HG02885 (cell line): ENCODE data around the gene SLC16A6.
"Not testable (repeated sequence)": the region's sequence is repeated elsewhere in the genome, so short reads cannot be mapped to it uniquely, and the experiment has no call there.

ENCODE experiments used
- ATAC-seq: cut with Tn5 transposase; IDR thresholded peaks from one replicate; pipeline ENCODE4 v1.9.1; 2021; ENCODE audit warnings: mild to moderate bottlenecking; ENCODE audit not compliant: unreplicated experiment, poor library complexity

SLC16A6 gene, protein sequence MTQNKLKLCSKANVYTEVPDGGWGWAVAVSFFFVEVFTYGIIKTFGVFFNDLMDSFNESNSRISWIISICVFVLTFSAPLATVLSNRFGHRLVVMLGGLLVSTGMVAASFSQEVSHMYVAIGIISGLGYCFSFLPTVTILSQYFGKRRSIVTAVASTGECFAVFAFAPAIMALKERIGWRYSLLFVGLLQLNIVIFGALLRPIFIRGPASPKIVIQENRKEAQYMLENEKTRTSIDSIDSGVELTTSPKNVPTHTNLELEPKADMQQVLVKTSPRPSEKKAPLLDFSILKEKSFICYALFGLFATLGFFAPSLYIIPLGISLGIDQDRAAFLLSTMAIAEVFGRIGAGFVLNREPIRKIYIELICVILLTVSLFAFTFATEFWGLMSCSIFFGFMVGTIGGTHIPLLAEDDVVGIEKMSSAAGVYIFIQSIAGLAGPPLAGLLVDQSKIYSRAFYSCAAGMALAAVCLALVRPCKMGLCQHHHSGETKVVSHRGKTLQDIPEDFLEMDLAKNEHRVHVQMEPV

DNA sequence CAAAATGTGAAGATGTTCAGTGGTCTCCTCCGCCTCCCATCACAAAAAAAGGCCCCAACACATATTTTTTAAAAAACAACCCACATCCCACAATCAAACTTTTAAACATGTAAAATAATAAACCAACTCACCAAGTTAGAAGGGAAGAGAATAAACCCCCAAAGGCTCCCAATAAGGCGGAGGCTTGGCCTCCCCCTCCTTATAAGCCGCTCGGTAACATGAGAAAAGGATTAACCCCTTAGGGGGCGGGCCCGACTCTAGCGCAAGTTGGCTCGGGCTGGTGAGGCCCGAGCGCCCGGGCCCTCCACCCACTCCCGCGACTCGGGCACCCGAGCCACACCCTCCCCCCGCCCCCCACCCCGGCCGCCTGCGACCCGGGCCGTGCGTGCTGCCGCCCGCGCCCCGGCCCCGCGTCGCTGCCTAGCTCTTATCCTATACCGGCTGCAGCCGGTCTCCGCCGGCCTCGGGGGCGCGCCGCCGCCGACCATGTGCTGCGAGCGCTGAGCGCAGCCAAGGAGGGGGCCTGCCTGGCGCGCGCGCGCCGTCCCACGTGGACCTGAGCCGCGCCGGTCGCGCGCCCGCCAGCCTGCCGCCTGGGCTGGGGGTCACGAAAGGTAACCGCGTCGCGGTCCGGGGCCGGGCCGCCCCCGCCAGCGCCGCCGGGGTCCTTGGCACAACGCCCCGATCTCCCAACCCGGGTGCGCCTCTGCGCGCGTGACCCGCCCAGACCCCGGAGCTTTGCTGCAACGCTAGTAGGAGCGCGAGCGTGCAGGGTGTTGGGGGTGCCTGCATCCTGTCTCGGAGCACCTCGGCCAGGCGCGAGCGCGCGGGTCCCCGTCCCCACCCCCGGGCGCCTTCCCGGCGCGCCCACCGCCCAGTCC lies at the start of gene SLC16A6, which contains the start of gene ARSG:
Gene SLC16A6, minus strand, starts transcription at position 173 of the 881 bp plus-strand sequence. CDS start 12,807 bp downstream, outside the sequence.
Gene ARSG, plus strand, starts transcription at position 541 of the 881 bp plus-strand sequence. CDS start 15,999 bp downstream, outside the sequence.
- ATAC-seq: peak; percentile 49

DNA sequence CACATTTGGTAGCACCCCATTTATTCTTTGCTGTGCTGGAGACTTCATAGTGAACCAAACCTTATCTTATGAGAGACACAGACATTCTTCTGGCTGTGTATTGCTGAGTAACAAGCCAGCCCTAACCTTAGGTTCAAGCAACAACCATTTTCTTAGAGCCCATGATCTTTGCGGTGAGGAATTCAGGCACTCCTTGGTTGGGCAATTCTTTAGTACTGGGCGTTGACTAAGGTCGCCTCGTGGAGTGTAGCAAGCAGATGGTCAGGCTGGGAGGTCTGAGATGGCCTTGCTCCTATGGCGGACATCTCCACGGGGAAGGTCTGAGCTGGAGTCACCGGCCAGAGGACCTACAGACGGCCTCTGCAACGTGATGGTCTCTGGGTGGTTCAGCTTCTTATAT lies 43.5 kb upstream of the SLC16A6 start:
- ATAC-seq: no peak

DNA sequence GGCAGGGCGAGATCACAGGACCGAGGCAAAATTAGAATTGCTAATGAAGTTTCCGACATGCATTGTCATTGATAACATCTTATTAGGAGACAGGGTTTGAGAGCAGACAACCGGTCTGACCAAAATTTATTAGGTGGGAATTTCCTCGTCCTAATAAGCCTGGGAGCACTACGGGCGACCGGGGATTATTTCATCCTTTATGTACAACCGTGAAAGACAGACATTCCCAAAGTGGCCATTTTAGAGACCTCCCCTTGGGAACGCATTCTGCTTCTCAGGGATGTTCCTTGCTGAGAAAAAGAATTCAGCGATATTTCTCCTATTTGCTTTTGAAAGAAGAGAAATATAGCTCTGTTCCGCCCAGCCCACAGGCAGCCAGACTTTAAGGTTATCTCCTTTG lies 41.0 kb upstream of the SLC16A6 start:
- ATAC-seq: not testable (repeated sequence)

DNA sequence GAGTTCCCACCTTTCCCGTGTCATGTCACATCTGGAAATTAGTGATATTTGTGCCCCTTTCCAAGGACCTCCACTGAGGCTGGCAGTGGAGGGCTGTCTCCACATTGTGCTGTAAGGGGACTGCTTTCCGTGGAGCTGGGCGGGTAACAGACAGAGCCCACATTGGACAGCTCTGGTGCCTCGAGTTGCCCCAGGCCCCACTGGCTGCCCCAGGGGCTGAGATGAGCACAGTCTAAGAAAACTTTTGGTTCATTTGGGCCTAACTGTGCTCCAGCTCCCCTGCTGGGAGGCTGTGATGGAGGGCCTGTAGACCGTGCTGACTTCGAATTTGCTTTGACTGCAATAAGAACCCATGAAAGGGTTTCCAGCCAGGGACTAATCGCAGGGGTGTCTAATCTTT lies 38.4 kb upstream of the SLC16A6 start:
- no peak for ATAC-seq

DNA sequence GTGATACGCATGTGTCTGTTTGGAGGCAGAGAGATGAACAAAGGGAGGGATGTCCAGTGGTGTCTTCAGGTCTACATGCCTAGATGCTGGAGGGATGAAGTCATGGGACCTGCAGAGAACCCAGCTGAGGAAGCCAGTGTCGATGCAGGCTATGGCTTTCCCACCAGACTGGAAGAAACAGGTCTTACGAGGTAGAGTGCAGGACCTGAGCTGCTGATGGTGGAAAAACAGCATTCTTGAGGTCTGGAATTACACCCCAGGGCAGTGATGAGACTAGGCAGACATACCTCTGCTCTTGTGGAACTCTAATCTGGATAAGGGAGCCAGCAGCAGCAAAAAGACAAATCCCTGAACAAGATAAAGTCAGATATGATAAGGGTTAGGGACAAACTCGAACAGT lies 37.7 kb upstream of the SLC16A6 start:
- no peak for ATAC-seq

DNA sequence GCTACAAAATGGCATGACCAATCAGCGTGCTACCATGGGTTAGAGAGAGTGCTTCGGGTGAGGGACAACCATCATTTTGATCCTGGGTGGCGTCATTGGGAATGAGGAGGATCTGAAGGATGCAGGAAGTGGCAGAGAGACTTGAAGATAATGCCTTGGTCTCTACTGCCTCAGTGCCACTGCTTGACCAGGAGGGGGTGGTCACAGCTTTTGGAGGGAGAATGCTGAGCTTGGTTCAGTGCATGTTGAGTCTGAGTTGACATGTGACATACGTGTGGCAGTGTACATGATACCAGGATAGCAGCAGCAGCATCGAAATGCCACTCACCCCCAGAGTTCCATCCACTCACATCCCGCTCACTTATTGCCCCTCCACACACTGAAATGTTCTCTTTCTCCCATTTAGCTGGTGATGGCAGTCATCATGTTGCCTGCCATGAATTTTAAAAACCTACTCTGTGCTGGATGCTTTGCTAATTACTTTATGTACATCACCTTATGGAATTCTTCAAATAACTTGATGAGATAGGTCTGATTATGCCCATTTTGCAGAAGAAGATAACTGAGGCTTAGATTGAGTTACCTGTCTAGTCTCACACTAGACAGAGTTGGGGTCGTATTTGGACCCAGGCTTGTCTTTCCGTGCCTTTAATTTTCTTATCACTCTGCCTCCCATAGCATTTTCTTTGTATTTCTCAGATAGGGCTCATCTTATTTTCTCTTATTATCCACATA lies 37.1 kb upstream of the SLC16A6 start:
- ATAC-seq: no peak

DNA sequence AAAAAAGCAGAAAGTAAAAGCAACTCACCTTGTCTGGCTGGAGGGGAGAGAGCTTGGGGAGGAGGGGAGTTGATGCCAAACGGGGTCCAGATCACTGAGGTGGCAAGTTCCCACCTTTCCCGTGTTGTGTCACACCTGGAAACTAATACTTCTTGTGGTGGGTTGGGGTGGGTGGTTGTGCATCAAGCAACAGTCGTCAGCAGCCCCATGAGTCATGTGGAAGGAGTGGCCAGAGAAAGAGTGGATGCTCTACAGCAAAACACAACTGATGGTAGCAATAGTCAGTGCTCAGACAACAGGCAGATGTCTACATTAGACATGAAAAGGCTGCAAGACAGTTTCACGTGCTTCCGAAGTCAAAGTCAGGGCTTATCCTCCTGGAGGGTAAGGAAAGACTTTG lies 35.8 kb upstream of the SLC16A6 start:
- no peak for ATAC-seq

DNA sequence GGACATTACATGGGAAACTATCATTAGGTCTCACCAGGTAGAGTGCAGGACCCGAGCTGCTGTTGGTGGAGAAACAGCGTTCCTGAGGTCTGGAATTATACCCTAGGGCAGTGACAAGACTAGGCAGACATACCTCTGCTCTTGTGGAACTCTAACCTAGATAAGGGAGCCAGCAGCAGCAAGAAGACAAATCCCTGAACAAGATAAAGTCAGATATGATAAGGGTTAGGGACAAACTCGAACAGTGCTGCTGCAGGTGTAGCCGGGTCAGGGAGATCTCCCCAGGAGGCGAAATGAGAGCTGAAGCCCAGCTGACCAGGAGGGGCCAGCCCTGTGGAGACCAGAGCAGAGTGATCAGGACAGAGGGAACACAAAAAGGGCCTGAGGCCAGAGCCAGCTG lies 35.0 kb upstream of the SLC16A6 start:
- ATAC-seq: no peak

DNA sequence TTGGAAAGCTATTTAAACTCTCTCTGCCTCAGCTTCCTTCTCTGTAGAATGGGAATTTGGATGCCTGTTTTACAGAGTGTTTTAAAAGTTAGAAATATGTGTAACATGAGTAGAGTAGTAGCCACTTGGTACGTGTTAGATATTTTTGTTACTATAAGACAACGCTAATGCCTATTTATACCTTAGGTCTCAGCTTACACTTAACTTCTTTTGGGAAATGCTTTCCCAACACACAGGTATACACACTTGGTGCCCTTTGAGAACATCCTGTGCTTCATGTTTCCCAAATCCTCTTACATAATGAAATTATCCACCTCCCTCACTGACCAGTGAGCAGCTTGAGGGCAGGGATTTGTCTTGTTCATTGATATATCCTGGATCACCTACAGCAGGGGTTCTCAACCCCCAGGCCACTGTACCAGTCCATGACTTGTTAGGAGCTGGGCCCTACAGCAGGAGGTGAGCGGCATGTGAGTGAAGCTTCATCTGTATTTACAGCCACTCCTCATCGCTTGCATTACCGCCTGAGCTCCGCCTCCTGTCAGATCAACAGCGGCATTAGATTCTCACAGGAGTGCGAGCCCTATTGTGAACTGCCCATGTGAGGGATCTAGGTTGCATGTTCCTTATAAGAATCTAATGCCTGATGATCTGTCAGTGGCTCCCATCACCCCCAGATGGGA lies 33.9 kb upstream of the SLC16A6 start:
- ATAC-seq: no peak

DNA sequence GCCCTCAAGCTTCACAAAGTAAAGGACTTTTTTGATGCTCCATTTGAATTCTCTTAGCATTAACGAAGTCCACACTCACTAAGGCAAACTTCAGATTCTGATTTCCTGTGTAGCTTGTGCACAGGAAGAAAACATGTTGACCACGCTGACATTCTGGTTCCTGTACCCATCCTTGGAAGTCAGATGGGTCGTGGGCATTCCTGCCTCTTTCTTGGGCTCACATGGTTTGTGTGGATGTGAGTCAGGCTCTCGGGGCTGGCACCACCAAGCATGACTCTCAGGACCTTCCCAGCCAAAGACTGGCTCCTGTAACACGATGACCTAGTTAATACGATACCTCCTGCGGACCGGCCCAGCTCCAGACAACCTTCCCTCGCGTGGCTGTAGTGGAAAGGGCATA lies 33.2 kb upstream of the SLC16A6 start:
- no peak for ATAC-seq

DNA sequence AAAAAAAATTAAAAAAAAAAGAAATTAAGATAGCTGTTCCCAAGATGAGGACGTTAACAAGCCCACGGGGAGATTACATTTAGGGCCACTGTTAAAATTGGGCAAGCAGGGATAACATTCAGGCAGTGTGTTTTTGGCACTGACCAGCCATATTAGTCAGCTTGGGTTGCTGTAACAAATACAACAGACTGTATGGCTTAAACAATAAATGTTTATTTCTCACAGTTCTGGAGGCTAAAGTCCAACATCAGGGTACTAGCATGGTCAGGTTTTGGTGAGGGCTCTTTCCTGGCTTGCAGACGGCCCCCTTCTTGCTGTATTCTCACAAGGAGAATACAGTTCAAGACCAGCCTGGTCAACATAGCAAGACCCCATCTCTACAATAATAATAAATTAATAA lies 31.7 kb upstream of the SLC16A6 start:
- no peak for ATAC-seq

DNA sequence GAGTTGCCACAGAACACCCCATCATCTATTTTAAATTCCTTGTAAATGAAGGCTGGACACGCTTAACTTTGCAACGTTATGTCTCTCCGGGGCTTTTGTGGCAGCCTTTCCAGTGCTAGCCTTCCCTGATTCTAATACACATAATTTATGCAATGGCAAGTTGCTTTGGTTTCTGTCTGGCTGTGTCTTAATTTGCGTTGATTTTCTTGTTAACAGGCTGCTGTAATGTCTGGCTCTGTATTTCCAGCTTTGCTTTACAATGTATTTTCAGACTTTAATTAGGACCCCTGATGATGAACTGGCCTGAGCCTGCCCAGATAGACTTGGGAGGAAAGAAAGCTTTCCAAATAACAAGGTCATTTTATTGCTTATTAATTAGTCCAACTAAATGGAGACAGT lies 30.6 kb upstream of the SLC16A6 start:
- ATAC-seq: no peak

DNA sequence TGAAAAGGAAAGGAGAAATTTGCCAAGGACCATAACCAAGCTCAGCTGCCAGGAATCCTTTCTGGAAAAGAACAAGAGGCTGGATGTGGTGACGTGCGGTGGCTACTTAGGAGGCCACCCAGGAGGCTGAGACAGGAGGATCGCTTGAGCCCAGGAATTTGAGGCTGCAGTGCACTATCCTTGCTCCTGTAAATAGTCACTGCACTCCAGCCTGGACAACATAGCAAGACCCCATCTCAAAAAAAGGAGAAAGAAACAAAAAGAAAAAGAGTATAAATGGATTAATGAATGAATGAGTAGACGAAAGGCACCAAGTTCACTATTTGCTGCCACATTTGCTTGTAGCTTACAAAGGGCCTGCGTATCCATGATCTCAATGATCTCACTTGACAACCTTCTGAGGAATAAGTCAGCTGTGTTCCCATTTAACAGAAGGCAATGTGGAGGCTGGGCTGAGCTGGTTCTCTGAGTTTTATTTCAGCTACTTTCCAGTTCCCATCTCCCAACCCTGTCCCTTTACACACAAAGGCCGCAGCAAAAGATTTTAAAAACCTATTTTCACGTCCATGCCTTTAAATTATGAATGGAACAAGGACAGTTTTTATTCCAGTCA lies 30.1 kb upstream of the SLC16A6 start:
- no peak for ATAC-seq

DNA sequence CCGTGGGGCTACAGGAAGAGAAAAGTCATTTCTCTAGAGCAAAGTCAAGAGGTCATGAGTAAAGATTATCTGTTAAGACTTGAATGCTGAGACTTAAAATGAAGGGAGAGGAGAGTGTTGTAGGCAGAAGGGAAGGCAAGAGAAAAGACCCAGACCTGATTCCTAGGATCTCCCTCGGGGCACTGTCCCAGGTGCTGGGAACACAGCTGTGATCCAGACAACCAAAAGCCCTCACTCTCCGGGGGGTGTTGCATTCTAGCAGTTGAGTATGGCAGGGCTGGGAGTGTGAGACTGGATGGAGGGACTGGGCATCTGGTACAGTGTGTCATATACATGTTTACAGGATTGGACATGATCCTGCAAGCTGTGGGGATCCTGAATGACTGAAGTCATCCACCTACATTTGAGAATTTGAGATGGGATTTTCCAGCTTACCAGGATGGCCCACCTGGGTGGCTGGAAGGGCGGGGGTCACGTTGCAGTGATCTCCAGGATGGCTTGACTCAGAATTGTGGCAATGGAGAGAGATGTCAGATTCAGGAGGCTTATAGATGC lies 29.5 kb upstream of the SLC16A6 start:
- ATAC-seq: no peak

DNA sequence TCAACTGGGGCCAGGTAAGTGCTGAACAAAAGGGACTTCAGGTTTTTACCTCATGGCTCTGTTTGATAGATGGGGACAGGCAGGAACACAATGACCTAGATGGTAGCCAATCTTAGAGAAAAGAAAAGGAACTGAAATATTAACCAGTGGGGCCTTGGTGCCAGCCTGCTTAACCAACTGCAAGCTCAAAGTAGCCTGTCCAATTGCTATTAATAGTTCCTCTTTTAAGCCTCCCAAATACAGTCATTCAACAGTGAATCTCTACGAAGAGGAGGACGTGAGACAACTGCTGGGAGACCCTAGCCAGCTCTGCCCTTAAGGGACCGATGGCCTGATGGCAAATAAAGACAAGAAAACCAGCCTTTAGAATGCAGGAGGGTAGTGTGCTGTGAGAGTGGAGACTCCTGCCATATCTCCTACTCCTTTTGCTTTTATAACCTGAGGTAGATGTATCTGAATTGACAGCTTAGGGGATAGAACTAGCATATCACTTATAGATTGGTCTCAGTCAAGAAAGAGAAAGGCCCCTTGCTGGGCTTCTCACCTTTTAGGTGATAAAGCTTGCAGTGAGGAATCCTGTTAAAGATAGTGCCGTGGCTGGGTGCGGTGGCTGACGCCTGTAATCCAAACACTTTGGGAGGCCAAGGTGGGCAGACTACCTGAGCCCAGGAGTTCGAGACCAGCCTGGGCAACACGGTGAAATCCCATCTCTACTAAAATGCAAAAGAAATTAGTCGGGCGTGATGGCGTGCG lies 28.7 kb upstream of the SLC16A6 start:
- no peak for ATAC-seq

DNA sequence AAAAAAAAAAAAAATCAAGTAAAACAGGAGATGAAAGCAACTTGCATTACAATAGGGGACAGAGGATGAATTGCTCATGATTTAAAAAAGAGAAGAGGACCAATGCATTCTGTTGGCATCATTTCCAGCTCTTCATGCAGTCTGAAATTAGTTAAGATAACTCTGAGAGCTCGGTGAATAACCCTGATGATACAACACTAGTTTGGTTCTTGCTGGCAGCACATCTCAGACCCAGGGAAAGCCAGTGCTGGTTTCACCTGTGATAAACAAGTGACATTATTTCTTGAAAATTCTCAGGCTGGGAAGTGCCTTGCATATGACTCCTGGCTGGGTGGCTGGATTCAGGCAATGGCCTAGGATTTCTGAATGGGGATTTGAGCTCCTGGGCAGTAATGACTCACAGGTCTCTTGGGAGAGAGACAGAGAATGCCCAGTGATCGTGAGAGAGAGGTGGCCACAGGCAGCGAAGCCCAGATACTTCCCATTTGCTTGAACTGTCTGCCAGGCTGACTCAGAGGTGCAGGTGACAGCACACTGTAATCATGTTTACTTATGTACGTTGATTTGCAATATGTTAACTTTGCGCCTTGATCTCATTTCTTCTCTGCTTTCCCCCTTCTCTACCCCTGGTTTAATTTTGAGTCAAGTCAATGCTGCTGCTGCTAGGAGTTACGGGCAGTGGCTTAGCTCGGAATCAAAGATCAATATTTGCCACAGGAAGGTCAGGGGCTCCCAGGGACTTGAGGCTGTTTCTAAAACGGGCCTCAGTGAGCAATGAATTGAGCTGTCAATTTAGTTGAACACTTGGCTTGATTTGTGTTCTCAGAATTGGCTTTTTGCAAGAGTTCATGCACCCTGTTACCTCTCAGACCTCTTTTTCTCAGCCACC lies 27.4 kb upstream of the SLC16A6 start:
- no peak for ATAC-seq

DNA sequence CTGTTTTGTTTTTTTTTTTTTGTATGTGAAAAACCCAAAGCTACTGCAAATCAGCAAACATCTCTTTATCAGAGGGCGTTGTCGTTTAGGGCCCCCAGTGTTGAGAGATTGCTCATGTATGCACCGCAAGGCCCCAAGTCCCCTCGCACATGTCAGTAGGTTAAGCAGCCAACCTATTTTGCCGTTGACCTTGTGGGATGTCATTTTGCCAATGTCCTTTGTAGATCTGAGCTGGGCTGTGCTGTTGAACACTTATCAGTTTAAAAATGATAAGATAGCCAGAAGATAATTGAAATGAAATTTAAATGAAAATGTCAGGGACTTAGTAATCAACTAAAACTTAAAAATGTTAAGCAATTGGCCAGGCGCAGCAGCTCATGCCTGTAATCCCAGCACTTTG lies 26.5 kb upstream of the SLC16A6 start:
- ATAC-seq: no peak
